Sigmoid colon (tissue), 7 donors: ENCODE results near the gene TNPO2. TPM values are rescaled to one million over a fixed set of nuclear protein-coding genes. Genes with fewer than 3 reads are reported as not detected.

Experiments used
- DNase-seq: peaks from one replicate; pipeline ENCODE4 v3.0.0-alpha.2; 2019
- H3K27ac ChIP-seq, 4 donors: fragments of 200-600 bp; sonication (generic); one replicate each; pipeline ENCODE4 v1.5.1; 2016 to 2019; ENCODE audit warnings: mild to moderate bottlenecking in 1 of 4
- H3K27me3 ChIP-seq, 3 donors: fragments of 200-600 bp; sonication (generic); one replicate each; pipeline ENCODE4 v1.5.1; 2019; ENCODE audit warnings: mild to moderate bottlenecking in 1 of 3
- H3K36me3 ChIP-seq, 4 donors: fragments of 200-600 bp; sonication (generic); one replicate each; pipeline ENCODE4 v1.5.1; 2016 to 2019
- H3K4me1 ChIP-seq, 4 donors: fragments of 200-600 bp; sonication (generic); one replicate each; pipeline ENCODE4 v1.5.1; 2017 to 2019
- H3K4me3 ChIP-seq, 4 donors: fragments of 200-600 bp; sonication (generic); one replicate each; pipeline ENCODE4 v1.5.1; 2017 to 2019; ENCODE audit warnings: mild to moderate bottlenecking in 2 of 4, moderate library complexity in 1 of 4
- H3K9me3 ChIP-seq, 4 donors: fragments of 200-600 bp in 3 of 4; sonication (generic) in 3 of 4; one replicate each; pipeline versions ENCODE4 v1.5.1 to v1.6.1; 2013 to 2019
- CTCF ChIP-seq, 4 experiments: fragments of 450-650 bp in 3 of 4; fragments of 200-600 bp in 1 of 4; IDR thresholded peaks; one replicate each; pipeline ENCODE4 v1.5.1; 2016 to 2019; ENCODE audit warnings: antibody characterized with exemption in 4 of 4, mild to moderate bottlenecking in 3 of 4, moderate library complexity in 2 of 4
- EP300 ChIP-seq, 4 donors: sonication (generic); formaldehyde crosslinking; IDR thresholded peaks; one replicate each; pipeline ENCODE4 v1.6.1; 2017; ENCODE audit warnings: antibody characterized with exemption in 4 of 4
- POLR2A ChIP-seq, 2 donors: fragments of 450-650 bp; IDR thresholded peaks; one replicate each; pipeline ENCODE4 v1.6.1; 2016; ENCODE audit warnings: antibody characterized with exemption in 2 of 2, mild to moderate bottlenecking in 2 of 2, moderate library complexity in 2 of 2
- POLR2AphosphoS5 ChIP-seq, 4 donors: sonication (generic); formaldehyde crosslinking; IDR thresholded peaks; one replicate each; pipeline ENCODE4 v1.6.1; 2017; ENCODE audit warnings: antibody characterized with exemption in 4 of 4
- WGBS, 2 donors: extraction: QIAGEN DNeasy Blood & Tissue Kit; methylation state at CpG; one replicate each; pipeline ENCODE4 v1.1.7; 2013; 5-methylcytosine and 5-hydroxymethylcytosine counted together
- intact Hi-C: fragments of 100-400 bp; cut with DNase I; formaldehyde crosslinking; loops from one replicate; pipeline ENCODE4 v1.15.1; 2023
- polyA plus RNA-seq, 3 donors: library from polyadenylated mRNA; stranded (reverse); fragments of 200-250 nt; gene quantifications; one replicate each; pipeline ENCODE4 v1.2.3, GENCODE V29; 2013
- total RNA-seq, 4 donors: library from RNA; depleted of rRNA; stranded (reverse); fragments of >200 nt; gene quantifications; one replicate each; pipeline ENCODE4 v1.1.0, GENCODE V29; 2016
- donor health status: healthy with polysubstance abuse.
- donor health status: Bipolar disorder and iron deficiency.
- donor health status: healthy.

Gene TNPO2
- total and polyA plus RNA-seq, 7 donors, result 9.5 to 92.2 (median 54.2) TPM

GRCh38 chr19:12754465-12755196 lies 30.9 kb upstream of the TNPO2 start:
- H3K36me3 ChIP-seq, result no peaks in the 10 kb centered on the region
- 72 to 78% methylated on average over 50 of the region's 50 CpGs for WGBS, 2 donors
- no peak overlapping the region for H3K27ac ChIP-seq
- H3K4me3 ChIP-seq, result no peak overlapping the region
- TF ChIP-seq EP300 (IDR thresholded peaks at IDR 0.05) (no peak), POLR2AphosphoS5 (IDR thresholded peaks at IDR 0.05) (no peak), POLR2A (IDR thresholded peaks at IDR 0.05) (no peak), CTCF (IDR thresholded peaks at IDR 0.05) (no peak)
- H3K27me3 ChIP-seq, result peaks cover 0 to 17% (median 6%) of the 10 kb centered on the region in 3 donors
- peaks cover 0 to 13% (median 9%) of the 10 kb centered on the region in 4 donors for H3K4me1 ChIP-seq
- H3K9me3 ChIP-seq, result no peaks in the 10 kb centered on the region
- intact Hi-C loops, result no loop called here
- no peak for DNase-seq

- no peak overlapping the region for H3K27ac ChIP-seq
- no peak overlapping the region for H3K4me3 ChIP-seq
- 67 to 85% methylated on average over 23 of the region's 23 CpGs for WGBS, 2 donors
- peaks cover 0 to 3% (median 2%) of the 10 kb centered on the region in 4 donors for H3K4me1 ChIP-seq
- intact Hi-C loops, result no loop called here
- TF ChIP-seq EP300 (IDR thresholded peaks at IDR 0.05) (no peak), POLR2A (IDR thresholded peaks at IDR 0.05) (no peak), CTCF (IDR thresholded peaks at IDR 0.05) (no peak), POLR2AphosphoS5 (IDR thresholded peaks at IDR 0.05) (no peak)
- peaks cover 0 to 27% (median 6%) of the 10 kb centered on the region in 3 donors for H3K27me3 ChIP-seq
- peaks cover 0 to 10% (median 9%) of the 10 kb centered on the region in 4 donors for H3K36me3 ChIP-seq
- peaks cover 0 to 3% (median 0%) of the 10 kb centered on the region in 4 donors for H3K9me3 ChIP-seq
- no peak for DNase-seq
Observed at GRCh38 chr19:12752056-12752781, 28.5 kb upstream of the TNPO2 start.

GRCh38 chr19:12751635-12752034 lies 27.9 kb upstream of the TNPO2 start, which contains the start of gene BEST2:
Gene BEST2 (plus strand): TSS chr19:12751791. CDS start chr19:12752593, 802 bp downstream.
- intact Hi-C loops, result no loop called here
- WGBS, 2 donors, result 18 to 52% methylated on average over 14 of the region's 14 CpGs
- TF ChIP-seq POLR2A (IDR thresholded peaks at IDR 0.05), result no peak
- no peak for TF ChIP-seq EP300 (IDR thresholded peaks at IDR 0.05)
- TF ChIP-seq POLR2AphosphoS5 (IDR thresholded peaks at IDR 0.05), result no peak
- TF ChIP-seq CTCF (IDR thresholded peaks at IDR 0.05), result no peak
- H3K36me3 ChIP-seq, result peaks cover 0 to 15% (median 15%) of the 10 kb centered on the region in 4 donors
- H3K9me3 ChIP-seq, result peaks cover 0 to 3% (median 0%) of the 10 kb centered on the region in 4 donors
- H3K27me3 ChIP-seq, result peaks cover 0 to 27% (median 6%) of the 10 kb centered on the region in 3 donors
- no peak for DNase-seq
- no peak within 1 kb of the TSS for H3K27ac ChIP-seq
- H3K4me3 ChIP-seq, result no peak within 1 kb of the TSS
- H3K4me1 ChIP-seq, result no peaks in the 10 kb centered on the region

- peaks cover 0 to 3% (median 0%) of the 10 kb centered on the region in 4 donors for H3K9me3 ChIP-seq
- no peak for DNase-seq
- no peak for TF ChIP-seq POLR2A (IDR thresholded peaks at IDR 0.05)
- TF ChIP-seq POLR2AphosphoS5 (IDR thresholded peaks at IDR 0.05), result no peak
- TF ChIP-seq EP300 (IDR thresholded peaks at IDR 0.05), result no peak
- no peak for TF ChIP-seq CTCF (IDR thresholded peaks at IDR 0.05)
- 28 to 72% methylated on average over 9 of the region's 9 CpGs for WGBS, 2 donors
- no peak overlapping the region for H3K4me3 ChIP-seq
- H3K4me1 ChIP-seq, result no peaks in the 10 kb centered on the region
- intact Hi-C loops, result no loop called here
- peaks cover 1 to 23% (median 22%) of the 10 kb centered on the region in 4 donors for H3K36me3 ChIP-seq
- peaks cover 0 to 27% (median 6%) of the 10 kb centered on the region in 3 donors for H3K27me3 ChIP-seq
- H3K27ac ChIP-seq, result no peak overlapping the region
Observed at GRCh38 chr19:12750851-12751250, 27.1 kb upstream of the TNPO2 start.
